Panc1 (cell line): ENCODE results near the gene ARMS2. TPM values are rescaled to one million over a fixed set of nuclear protein-coding genes. Genes with fewer than 3 reads are reported as not detected.

Experiments
- ATAC-seq: fragments of 200-7000 bp; cut with Tn5 transposase; 2 replicates; pipeline ENCODE4 v1.9.1; 2020; ENCODE audit warnings: mild to moderate bottlenecking, moderate library complexity
- BruUV-seq: library from RNA; stranded (reverse); fragments of 400-500 nt; replicated peaks from 2 replicates; lab custom pipeline; 2021; lab: Mats Ljungman, UMichigan
- CTCF ChIA-PET: fragments of 300-600 bp; sonication (Branson Sonifier 250); formaldehyde crosslinking; loops from one replicate; lab custom pipeline; 2022; ENCODE audit warnings: antibody characterized with exemption; lab: Charles Lee
- POLR2A ChIA-PET: fragments of 300-600 bp; sonication (Branson Sonifier 250); formaldehyde crosslinking; loops from one replicate; lab custom pipeline; 2022; ENCODE audit warnings: antibody characterized with exemption; lab: Charles Lee
- DNase-seq: peaks from one replicate; pipeline ENCODE4 v3.0.0-alpha.2; 2010; ENCODE audit warnings: low read depth, low spot score
- H3K27ac ChIP-seq: 2 replicates; pipeline ENCODE4 v1.5.1; 2011; ENCODE audit warnings: mild to moderate bottlenecking, low read length, inconsistent platforms
- H3K27me3 ChIP-seq: fragments of 200-500 bp; sonication (Bioruptor generic); 2 replicates; pipeline ENCODE4 v1.6.0; 2014; ENCODE audit warnings: low read length, inconsistent platforms; ENCODE audit not compliant: control insufficient read depth, insufficient read depth
- H3K36me3 ChIP-seq: fragments of 200-500 bp; sonication (Bioruptor generic); 2 replicates; pipeline ENCODE4 v1.5.1; 2014; ENCODE audit warnings: inconsistent platforms, mild to moderate bottlenecking, low read length, moderate library complexity; ENCODE audit not compliant: control insufficient read depth, insufficient read depth
- H3K4me1 ChIP-seq: 2 replicates; pipeline ENCODE4 v1.5.1; 2011; ENCODE audit warnings: inconsistent platforms, mild to moderate bottlenecking, low read length, moderate library complexity; ENCODE audit not compliant: control insufficient read depth, insufficient read depth
- H3K4me3 ChIP-seq, 2 experiments: 2 replicates each; pipeline ENCODE4 v1.5.1; 2011 to 2012; ENCODE audit warnings: low read depth in 2 of 2, low read length in 2 of 2, mild to moderate bottlenecking in 2 of 2, inconsistent platforms in 1 of 2, moderate library complexity in 1 of 2
- H3K9me3 ChIP-seq: fragments of 200-500 bp; sonication (Bioruptor generic); 2 replicates; pipeline ENCODE4 v1.5.1; 2014; ENCODE audit warnings: low read depth, mild to moderate bottlenecking, inconsistent platforms, low read length, moderate library complexity; ENCODE audit not compliant: control insufficient read depth, insufficient read depth
- CTCF ChIP-seq: fragments of 450-650 bp; IDR thresholded peaks from 2 replicates; pipeline ENCODE4 v1.5.1; 2017; ENCODE audit warnings: mild to moderate bottlenecking
- POLR2AphosphoS5 ChIP-seq: IDR thresholded peaks from 2 replicates; pipeline ENCODE4 v1.6.1; 2012; ENCODE audit warnings: mild to moderate bottlenecking, low read depth, low read length, moderate library complexity
- SIN3A ChIP-seq: IDR thresholded peaks from 2 replicates; pipeline ENCODE4 v1.6.1; 2012; ENCODE audit warnings: low read depth, mild to moderate bottlenecking, low read length, moderate library complexity, borderline replicate concordance; ENCODE audit not compliant: insufficient read depth
- TCF7L2 ChIP-seq: IDR thresholded peaks from 2 replicates; pipeline ENCODE4 v1.6.1; 2011; ENCODE audit warnings: mild to moderate bottlenecking, low read depth, low read length, inconsistent platforms
- in situ Hi-C: cut with HindIII; loops from 2 replicates; pipeline ENCODE4 v1.10.0; 2016; ENCODE audit warnings: low sequenced_read_pairs, low pct_unique_long_range_greater_than_20kb
- intact Hi-C: fragments of 100-400 bp; cut with micrococcal nuclease; formaldehyde crosslinking; loops from one replicate; pipeline ENCODE4 v1.10.0; 2022; ENCODE audit not compliant: unreplicated experiment
- total RNA-seq: library from RNA; stranded (reverse); gene quantifications from one replicate; pipeline ENCODE4 v1.2.1, GENCODE V29; 2021; ENCODE audit not compliant: unreplicated experiment
- TF ChIP-seq, protein P1 (sequence below), 2 experiments: IDR thresholded peaks; 2 replicates each; pipeline ENCODE4 v1.6.1; 2011 to 2012; ENCODE audit warnings: low read depth in 2 of 2, control low read depth in 1 of 2, low read length in 1 of 2, mild to moderate bottlenecking in 1 of 2, moderate library complexity in 1 of 2; ENCODE audit not compliant: insufficient read depth in 1 of 2

Gene ARMS2
- total RNA-seq, 1 experiment from 2014 or later, result not detected

GRCh38 chr10:122494833-122495232, 40.4 kb downstream of the ARMS2 start:
- POLR2A ChIA-PET, result no interaction called here
- in situ Hi-C loops, result no loop called here
- intact Hi-C loops, result no loop called here
- no peak for ATAC-seq
- Histone ChIP-seq H3K4me1 (no peaks in the 10 kb centered on the region), H3K27me3 (no peaks in the 10 kb centered on the region; the same call in 1 of the 2 replicates), H3K27ac (no peak overlapping the region), H3K4me3 (no peak overlapping the region), H3K9me3 (no peaks in the 10 kb centered on the region), H3K36me3 (no peaks in the 10 kb centered on the region)
- TF ChIP-seq, protein P1, sequence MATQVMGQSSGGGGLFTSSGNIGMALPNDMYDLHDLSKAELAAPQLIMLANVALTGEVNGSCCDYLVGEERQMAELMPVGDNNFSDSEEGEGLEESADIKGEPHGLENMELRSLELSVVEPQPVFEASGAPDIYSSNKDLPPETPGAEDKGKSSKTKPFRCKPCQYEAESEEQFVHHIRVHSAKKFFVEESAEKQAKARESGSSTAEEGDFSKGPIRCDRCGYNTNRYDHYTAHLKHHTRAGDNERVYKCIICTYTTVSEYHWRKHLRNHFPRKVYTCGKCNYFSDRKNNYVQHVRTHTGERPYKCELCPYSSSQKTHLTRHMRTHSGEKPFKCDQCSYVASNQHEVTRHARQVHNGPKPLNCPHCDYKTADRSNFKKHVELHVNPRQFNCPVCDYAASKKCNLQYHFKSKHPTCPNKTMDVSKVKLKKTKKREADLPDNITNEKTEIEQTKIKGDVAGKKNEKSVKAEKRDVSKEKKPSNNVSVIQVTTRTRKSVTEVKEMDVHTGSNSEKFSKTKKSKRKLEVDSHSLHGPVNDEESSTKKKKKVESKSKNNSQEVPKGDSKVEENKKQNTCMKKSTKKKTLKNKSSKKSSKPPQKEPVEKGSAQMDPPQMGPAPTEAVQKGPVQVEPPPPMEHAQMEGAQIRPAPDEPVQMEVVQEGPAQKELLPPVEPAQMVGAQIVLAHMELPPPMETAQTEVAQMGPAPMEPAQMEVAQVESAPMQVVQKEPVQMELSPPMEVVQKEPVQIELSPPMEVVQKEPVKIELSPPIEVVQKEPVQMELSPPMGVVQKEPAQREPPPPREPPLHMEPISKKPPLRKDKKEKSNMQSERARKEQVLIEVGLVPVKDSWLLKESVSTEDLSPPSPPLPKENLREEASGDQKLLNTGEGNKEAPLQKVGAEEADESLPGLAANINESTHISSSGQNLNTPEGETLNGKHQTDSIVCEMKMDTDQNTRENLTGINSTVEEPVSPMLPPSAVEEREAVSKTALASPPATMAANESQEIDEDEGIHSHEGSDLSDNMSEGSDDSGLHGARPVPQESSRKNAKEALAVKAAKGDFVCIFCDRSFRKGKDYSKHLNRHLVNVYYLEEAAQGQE (IDR thresholded peaks at IDR 0.05; ENCODE audit: insufficient read depth in 1 of 2, low read depth in 2 of 2, low read length in 1 of 2), result no peak
- TF ChIP-seq POLR2AphosphoS5 (no peak), SIN3A (no peak), CTCF (no peak), TCF7L2 (no peak)
- no TSS peak for BruUV-seq
- CTCF ChIA-PET, result no interaction called here
- DNase-seq, result no peak

- H3K4me1 ChIP-seq, result no peaks in the 10 kb centered on the region
- DNase-seq (no peak), ATAC-seq (no peak)
- in situ Hi-C loops (no loop called here), intact Hi-C loops (no loop called here)
- H3K9me3 ChIP-seq, result no peaks in the 10 kb centered on the region
- H3K27me3 ChIP-seq, result no peaks in the 10 kb centered on the region; the same call in 1 of the 2 replicates
- ChIA-PET CTCF (interaction anchor here (0.6 kb wide), 1 partner anchor 27 kb away, joined by 3 read pairs; no protein-coding TSS in a partner anchor), POLR2A (no interaction called here)
- no TSS peak for BruUV-seq
- H3K4me3 ChIP-seq, result no peak overlapping the region
- no peak overlapping the region for H3K27ac ChIP-seq
- no peaks in the 10 kb centered on the region for H3K36me3 ChIP-seq
- TF ChIP-seq SIN3A, result no peak
- TF ChIP-seq CTCF, result no peak
- TF ChIP-seq, protein P1 (IDR thresholded peaks at IDR 0.05; ENCODE audit: insufficient read depth in 1 of 2, low read depth in 2 of 2, low read length in 1 of 2), result no peak
- TF ChIP-seq TCF7L2, result no peak
- no peak for TF ChIP-seq POLR2AphosphoS5
These were observed 41.2 kb downstream of the ARMS2 start for GRCh38 chr10:122495406-122496340.
